SHP77 treated with DMSO at 0.1 percent for 48 hours (cell line): ENCODE data around the gene OXCT2.

ENCODE experiments used
- DNase-seq: peaks from one replicate; lab custom pipeline; 2025; lab: John Stamatoyannopoulos, UW

Gene OXCT2

DNA sequence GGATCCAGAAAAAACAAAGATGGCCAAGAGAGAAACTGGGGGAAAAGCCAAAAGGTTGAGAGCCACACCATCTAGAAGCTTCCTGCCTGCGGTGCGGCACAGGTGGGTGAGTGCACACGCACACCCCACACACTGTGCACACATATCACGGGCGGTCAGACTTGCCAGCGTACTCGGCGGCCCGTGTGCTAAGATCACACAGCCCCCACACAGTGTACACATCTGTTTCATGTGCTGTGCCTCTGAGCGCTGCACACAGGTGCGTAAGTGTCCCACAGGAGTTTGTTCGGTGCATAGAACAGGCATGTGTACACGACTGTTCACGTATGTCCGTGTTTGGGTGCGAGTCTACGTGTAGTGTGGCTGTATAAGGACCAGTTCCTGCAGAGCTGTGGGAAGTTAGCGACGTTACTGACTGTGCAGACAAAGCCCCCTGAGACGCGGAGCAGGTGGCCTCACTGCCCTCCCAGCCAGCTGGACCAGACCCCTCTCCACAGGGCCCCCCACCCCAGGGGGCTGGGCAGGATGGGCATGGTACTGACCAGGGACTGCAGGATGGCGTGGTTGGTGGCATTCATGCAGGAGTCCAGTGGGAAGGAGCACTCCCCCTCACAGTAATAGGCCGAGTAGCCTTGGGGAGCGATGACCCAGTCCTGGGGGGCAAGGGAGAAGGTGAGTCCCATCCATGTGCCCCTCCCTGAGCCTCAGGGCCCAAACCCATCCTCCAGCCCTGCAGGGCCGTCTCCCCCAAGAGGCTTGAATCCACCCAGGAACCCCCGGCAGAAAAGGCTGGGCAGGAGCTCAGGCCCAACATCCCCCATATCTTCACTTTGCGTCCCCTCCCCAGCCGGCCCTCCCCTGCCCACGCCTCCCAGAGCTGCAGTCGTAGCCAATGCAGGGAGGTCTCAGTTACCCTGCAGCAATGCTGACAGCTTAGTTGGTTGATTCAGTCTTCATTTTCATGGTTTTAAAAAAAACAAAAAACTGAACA is 8.3 kb downstream of the OXCT2 start:
- no peak for DNase-seq

GRCh38 chr1:39761557-39762260 is 9.4 kb downstream of the OXCT2 start:
- DNase-seq: no peak

GRCh38 chr1:39761016-39761415 is 10.1 kb downstream of the OXCT2 start:
- DNase-seq: no peak

DNA sequence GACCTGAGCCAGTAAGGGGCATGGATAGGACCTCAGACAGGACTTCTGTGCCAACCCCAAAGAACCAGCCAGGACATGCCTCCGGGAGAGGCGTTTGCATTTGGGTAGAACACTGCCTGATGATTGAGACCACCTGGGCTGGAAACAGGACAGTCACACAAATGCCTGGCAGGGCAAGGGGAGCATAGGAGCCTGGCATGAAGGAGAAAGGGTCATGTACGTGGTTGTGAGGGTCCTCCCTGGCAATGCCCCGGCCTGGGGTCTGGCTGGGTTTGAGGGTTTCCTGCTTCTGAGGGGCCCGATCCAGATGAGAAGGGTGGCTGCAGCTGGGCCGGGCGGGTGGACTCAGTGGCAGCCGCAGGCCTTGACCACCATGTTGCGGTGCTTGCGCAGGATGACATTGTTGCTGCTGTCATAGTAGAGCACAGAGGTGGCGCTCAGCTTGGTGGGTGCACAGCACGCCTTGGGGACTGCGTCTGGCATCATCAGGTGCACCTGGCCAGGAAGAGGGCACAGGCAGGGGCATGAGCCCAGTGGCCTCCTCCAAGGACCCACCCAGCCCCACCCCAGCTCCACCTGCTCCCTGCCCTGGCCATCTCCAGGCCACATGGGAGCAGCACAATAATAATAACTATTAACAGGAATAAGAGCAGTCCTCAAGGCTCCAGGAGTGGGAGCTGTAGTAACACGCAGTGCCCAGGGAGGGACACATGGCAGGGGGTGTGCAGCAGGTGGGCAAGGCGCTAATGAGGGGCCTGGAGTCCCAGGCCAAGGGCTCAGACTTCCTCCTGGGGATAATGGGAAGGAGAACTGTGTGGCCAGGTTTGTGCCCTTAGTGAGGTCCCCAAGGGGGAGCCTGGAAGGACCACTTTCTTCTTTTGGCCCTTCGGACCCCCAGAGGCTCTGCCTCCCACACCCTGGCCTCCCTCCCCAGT is 10.8 kb downstream of the OXCT2 start:
- no peak for DNase-seq

GRCh38 chr1:39759436-39759726 is 11.8 kb downstream of the OXCT2 start:
- no peak for DNase-seq

GRCh38 chr1:39758556-39759435 is 12.4 kb downstream of the OXCT2 start:
- DNase-seq: no peak

DNA sequence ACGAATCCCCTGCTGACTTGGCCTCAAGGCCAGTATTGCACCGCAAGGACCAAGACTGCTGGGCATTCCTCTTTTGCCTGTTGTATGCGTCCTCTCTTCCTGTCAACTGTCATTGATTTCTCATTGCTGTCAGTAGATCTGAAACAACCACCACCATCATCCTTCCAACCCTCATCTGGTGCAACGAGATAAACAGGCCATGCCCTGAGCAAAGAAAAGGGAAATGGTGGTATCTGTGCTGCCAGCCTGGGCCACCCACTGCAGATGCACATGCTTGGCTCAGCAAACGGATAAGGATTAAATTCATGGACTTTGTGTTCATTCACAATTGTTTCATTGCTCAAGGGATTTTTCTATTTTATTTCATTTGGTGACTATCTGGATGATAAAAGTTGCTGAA is 13.6 kb downstream of the OXCT2 start:
- DNase-seq: no peak

DNA sequence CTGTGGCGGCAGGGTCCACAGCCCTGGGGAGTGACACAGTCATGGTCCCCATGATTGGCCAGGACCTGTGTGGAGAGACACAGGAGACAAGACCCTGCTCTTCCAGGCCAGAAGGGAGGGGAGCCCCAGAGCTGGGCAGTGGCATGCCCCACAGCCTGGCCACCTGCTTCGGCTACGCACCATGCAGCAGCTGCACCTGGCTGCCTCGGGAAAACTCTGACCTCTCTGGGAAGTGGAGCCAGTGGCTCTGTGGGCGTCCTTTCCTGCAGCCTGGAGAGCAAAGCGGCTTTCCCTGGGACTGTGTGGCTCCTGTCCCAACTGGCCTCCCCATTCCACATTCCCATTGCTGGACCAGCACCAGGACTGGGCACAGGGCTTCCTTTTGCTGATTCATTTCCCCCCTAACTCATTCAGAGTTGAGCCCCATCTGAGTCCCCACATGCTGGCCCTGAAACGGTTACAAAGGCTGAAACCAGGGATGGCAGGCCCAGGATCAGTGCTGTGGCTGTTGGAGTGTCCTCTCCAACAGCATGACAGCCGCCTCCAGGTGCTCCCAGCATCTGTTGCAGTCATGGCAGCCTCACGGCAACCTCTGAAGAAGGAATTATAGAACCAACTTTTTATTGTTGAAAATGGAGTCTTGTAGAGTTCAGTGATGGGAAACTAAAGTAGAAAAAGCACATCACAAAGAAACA is 15.0 kb downstream of the OXCT2 start:
- no peak for DNase-seq

- no peak for DNase-seq
These were observed 16.1 kb downstream of the OXCT2 start for GRCh38 chr1:39754906-39755504.

GRCh38 chr1:39754026-39754570 is 17.1 kb downstream of the OXCT2 start:
- no peak for DNase-seq

DNA sequence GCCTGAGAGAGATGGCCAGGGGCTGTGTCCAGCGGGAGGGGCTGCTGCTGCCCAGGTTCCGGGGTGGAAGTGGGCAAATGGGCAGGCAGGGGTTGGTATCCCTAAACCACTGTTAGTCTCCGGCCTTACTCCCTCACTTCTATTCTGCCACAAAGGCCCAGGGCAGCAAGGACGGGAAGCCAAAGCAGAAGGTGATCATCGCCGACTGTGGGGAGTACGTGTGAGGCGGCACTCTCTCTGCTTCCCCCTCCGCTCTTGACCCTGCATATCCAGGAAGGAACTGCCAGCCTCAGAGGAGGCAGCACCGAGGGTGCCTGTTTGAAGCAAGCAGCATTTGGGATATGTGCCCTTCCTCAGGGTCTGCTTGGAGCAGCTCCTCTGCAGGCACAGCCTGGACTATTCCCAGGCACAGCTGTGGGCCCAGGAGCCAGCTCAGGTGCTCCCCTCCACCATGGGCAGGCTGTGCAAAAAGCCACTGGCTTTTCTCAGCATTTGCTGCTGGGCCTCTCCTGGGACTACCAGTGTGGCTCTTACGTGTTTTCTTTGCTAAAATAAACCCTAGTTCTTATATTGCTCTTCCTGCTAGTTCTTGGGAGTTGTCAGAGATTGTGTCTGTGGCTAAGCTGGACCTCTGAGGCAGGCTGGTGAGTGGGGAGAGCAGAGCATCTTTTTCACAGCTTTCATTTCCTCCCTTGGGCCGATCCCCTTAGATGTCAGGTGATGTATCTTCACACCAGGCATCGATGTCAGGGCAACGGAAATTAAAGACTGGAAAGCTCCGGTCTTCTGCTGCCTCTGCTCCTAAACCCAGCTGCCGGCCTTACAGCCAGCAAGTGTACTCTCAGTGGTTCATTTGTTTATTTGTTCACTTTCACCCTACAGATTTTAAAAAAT is 17.8 kb downstream of the OXCT2 start:
- no peak for DNase-seq

DNA sequence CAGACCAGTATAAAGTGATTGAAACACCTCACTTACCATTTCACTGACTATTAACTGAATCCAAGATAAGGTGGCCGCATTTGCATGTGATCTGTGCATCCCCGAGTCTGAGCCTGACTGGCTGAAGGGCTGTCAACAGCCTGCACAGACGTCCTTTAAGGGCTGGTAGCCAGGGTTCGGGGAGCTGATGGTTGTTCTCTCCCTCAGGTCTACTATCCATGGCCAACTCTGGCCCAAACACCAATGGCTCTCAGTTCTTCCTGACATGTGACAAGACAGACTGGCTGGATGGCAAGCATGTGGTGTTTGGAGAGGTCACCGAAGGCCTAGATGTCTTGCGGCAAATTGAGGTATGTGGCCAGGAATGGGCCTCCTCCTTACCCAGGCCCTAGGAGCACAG is 18.4 kb downstream of the OXCT2 start:
- DNase-seq: no peak

DNA sequence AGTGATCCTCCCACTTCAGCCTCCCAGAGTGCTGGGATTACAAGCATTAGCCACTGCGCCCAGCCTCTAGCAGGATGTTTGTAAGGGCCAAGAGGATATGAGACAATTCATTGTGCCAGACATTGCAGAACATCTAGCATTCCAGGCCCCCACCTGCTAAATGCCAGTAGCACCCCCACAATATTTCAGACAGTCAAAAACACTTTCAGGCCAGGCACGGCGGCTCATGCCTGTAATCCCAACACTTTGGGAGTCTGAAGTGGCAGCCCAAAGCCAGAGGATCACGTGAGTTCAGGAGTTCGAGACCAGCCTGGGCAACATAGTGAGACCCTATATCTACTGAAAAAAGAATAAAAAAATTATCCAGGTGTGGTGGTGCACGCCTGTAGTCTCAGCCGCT is 19.6 kb downstream of the OXCT2 start:
- no peak for DNase-seq

DNA sequence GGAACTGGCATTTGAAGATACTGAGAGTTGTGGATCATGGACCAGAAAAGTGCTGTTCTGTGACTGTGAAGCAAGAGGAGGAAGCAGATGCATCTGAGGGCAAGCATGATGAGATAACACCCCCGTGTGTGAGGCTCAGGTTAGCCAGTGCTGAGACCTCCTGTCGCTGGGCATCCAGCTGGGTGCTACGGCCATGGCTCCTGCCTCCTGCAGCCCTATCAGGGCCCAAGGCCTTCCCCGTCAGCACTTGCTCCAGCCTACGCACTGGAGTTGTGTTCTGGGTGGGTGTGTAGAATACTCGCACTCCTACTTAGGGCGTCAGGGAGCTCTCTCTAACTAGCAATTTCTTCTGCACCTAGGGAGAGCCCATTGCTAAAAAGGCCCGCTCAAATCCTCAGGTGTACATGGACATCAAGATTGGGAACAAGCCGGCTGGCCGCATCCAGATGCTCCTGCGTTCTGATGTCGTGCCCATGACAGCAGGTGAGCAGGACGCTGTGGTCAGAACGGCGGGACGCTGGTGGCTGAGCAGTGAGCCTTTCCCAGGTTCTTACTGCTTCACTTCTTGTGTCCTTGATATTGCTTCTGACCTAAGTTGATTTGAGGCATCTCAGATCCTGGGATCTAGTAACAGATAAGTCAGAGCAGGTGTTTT is 26.0 kb downstream of the OXCT2 start:
- no peak for DNase-seq

DNA sequence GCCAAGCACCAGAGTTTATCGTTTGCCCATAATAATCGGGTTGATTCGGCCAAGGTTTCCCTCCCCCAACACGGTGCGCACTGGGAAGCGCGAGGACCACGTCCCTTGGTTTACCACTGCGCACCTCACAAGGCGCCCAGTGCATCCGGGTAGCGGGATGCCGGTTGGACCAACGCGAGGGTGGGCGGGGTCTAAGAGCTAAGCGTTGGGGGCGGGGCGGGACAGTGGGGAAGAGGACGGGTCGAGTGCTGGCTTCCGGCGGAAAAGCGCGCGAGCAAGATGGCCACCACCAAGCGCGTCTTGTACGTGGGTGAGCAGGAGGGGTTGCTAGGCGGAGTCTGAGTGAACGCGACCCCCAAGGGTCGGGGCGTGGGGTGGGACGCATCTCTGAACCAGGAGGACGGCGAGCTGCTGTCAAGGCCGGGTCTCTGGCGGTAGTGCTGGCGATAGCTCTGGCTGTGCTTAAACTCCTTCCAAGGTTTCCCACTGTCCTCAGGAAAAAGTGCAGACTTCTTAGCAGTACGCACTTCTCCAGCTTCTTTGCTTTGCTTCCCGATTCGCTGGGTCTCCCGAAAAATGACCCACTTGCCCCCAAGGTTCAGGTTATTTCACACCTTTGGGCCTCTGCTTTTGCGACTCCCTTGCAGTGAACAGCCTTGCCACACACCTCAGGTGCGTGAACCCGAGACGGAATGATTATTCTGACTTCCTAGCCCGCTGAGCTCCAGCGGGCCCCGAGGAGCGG is 32.4 kb downstream of the OXCT2 start, which contains the start of gene PPIE:
Gene PPIE, plus strand, starts transcription at position 261 of the 745 bp plus-strand sequence. Its CDS starts 19 bp downstream, at position 280.
- peak; percentile 41 for DNase-seq

- DNase-seq: no peak
These were observed 33.5 kb downstream of the OXCT2 start for GRCh38 chr1:39737546-39738169.

DNA sequence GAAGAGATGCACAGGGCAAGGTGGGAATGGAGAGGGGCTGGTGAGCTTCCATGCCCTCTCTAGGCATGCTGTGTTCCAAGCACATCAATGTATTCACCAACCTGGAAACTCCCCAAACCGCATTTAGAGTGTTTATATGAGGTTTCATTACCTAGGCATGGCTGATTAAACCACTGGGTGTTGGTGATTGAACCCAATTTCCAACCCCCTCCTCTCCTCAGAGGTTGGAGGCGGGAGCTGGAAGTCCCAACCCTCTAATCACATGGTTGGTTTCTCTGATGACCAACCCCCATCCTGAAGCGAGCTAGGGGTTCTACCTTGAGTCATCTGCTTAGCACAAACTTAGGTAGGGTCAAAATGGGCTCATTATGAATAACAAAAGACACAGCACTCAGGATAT is 35.4 kb downstream of the OXCT2 start:
- DNase-seq: no peak
